Measurements from ENCODE around the gene PMP22.
"Not testable (repeated sequence)": the region's sequence is repeated elsewhere in the genome, so short reads cannot be mapped to it uniquely, and the experiment has no call there.

Gene PMP22

DNA sequence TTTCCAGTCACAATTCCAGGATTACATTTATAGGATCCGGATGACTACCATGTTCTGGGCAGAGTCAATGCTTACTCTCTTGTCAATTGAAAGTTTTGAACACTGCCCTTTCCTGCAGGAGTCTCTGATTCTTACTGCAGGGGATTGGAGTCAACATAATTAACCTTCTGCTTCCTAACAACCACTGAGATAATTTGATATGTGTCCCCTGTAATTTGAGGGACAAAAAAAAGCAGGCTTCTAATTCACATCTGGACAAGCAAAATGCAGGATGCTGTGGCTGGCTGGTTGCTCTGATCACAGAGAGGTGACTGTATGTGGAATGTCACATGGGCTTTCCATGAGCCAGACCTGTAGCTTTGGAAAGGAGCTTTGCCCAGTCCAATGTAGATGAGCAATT, 54.9 kb downstream of the PMP22 start:
- DNase-seq (ENCODE audit: low read depth) = no peak

DNA sequence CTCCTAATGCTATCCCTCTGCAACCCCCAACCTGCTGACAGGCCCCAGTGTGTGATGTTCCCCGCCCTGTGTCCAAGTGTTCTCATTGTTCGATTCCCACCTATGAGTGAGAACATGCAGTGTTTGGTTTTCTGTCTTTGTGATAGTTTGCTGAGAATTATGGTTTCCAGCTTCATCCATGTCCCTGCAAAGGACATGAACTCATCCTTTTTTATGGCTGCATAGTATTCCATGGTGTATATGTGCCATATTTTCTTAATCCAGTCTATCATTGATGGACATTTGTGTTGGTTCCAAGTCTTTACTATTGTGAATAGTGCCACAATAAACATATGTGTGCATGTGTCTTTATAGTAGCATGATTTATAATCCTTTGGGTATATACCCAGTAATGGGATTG, 62.1 kb downstream of the PMP22 start:
- not testable (repeated sequence) for DNase-seq (ENCODE audit: low read depth)

DNA sequence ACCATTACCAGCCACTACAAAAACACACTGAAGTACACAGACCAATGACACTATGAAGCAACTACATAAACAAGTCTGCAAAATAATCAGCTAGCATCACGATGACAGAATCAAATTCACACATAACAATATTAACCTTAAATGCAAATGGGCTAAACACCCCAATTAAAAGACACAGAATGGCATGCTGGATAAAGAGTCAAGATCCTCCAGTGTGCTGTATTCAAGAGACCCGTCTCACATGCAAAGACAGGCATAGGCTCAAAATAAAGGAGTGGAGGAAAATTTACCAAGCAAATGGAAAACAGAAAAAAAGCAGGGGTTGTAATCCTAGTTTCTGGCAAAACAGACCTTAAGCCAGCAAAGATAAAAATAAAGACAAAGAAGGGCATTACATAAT, 64.6 kb downstream of the PMP22 start:
- DNase-seq (ENCODE audit: low read depth) = not testable (repeated sequence)

DNA sequence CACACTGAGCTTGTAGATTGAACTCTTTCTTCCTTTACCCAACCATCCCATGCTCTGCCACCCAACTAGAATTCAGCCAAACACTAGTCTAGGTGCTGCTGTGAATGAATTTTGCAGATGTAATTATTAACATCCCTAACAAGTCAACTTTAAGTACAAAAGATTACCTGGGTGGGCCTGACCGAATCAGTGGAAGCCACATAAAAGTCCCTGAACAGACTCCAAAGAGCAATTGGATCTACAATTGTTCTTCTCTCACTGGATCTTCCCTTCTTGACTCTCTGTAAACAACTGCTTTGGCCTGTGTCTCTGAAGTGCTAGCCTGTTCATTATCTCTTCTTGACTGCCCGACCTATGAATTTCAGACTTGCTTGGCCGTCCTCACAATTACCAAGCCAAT, 67.9 kb downstream of the PMP22 start:
- no peak for DNase-seq (ENCODE audit: low read depth)

DNA sequence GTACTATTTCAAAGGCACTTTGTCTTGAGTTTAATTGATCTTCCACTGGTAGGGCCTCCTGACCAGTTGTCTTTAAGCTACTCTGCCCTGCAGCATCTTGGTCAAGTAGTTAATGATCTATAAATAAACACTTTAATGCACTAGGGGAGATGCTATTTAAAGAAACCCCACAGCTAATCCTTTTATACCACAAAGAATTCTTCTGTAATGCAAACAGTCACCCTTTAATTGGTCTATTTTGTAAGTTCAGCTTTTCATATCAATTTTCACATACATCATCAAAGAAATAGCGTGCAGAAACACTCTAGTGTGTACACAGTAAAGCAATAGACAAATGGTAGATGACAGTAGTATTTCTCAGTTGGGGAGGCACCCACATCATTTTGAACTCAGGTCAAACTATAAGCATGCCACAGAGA, 70.3 kb downstream of the PMP22 start:
- peak; percentile 74 for DNase-seq (ENCODE audit: low read depth)

DNA sequence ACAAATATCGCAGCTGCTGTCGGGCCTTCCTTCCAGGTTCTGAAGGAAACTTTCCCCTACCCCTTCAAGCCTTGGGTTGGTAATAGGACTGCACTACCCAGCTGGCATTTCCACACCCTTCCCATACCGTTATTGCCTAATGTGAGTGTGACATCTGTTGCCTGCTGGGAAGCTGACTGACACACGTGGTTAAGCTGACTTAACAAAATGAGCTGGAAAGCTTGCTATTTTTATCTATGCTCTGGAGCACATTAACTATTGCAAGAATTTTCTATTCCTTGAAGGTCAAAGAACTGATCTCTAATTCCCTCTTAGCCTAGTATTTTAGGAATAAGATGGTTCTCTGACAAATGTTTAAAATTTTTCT, 79.5 kb downstream of the PMP22 start:
- peak; percentile 82 for DNase-seq (ENCODE audit: low read depth)

DNA sequence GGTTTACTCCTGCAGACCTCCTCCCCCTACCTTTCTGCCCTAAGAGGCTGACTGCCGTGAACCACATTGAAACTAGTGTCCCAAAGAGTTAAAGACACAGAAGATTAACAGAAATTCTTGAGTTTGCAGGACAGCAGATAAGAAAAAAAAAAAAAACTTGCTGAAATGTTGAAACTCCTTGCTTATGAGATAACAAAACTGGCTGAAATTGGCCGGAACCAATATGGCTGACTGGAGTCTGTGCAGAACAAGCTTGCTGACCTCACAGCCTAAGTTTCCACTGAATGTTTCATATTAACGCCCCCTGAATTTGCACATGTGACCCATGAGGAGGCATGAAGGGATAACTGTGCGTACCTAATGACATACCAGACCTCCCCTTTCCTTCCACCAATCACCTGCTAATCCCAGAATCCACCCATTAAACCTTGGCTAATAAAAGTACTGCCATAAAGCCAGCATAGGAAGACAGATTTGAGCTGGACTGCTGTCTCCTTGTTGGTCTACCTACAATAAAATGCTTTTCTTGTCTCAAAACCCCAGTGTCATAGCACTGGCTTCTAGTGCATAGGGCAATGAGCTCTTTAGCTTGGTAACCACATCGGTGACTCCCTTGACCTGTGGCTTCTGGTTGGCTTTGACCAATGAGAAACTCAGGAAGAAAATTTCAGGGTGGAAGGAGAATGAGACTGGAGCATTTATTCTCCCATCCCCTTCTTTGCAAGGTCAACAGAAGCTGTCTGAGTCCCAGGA, 80.1 kb downstream of the PMP22 start:
- no peak for DNase-seq (ENCODE audit: low read depth)

DNA sequence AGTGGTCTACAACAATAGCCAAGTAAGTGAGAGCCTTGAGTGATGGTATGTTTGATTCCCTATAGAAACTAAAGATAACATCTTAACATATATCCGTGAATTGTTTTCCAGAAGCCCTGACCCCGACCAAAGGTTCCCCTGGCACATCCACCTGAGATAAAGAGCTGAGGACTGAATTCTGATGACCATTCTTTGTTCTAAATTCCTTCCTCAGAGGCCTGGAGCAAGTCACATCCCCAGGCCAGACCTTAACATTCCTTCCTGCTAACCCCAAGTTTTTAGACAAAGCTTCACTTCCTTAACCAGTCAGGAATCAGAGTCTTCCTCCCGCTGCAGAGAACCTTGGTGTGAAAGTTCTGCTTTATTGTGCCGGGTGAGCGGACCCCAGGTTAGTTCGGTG, 83.3 kb downstream of the PMP22 start:
- DNase-seq (ENCODE audit: low read depth) = no peak

DNA sequence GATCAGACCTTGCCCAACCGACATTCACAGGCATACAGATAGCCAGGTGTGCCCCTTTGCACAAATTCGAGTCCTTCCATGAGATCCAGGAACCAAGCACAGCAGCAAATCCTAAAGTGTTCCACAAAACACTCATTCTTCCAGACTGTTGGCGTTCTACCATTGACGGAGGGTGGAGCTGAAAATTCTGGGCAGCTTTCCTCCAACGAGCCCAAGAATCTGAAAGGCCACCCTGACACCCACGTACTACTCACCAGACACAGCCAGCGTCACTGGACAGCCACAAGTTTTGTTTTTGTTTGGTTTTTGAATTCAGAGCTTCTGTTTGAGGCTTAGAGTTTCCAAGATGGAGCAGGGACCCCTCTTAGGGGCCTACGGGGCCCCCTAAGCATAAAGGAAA, 83.8 kb downstream of the PMP22 start:
- DNase-seq (ENCODE audit: low read depth) = no peak

DNA sequence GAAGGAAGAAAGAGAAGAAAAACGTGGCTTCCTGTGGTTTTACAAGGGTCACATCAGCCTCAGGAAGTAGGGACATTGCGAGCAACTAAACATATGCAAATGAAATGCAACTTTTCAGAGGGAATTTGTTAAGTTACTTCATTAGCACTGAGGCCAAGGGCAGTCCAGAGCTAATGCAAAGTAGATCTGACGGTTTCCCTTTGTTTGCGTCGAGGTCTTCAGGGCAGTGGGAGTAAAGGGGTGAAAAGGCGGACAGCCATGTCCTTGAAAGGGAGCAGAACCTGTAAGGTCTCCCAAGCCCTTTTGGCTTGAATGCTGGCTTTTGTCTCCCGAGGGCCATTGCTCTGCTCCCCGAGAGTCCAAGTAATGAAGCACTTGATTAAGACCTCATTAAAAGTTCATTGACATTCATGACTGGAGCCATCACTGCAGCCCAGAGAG, 85.0 kb downstream of the PMP22 start:
- no peak for DNase-seq (ENCODE audit: low read depth)
